AG04449 (cell line): ENCODE results near the gene CCSER2.

Source experiments
- CTCF ChIA-PET: fragments of 350-600 bp; formaldehyde crosslinking; extraction: SDS; loops from one replicate; lab custom pipeline; 2021; ENCODE audit warnings: antibody characterized with exemption; lab: Yijun Ruan, JAX
- POLR2A ChIA-PET: fragments of 400-600, 350-600 bp; formaldehyde crosslinking; extraction: SDS; loops from one replicate; lab custom pipeline; 2020; ENCODE audit warnings: antibody characterized with exemption, inconsistent platforms; lab: Yijun Ruan, JAX
- DNase-seq: peaks from one replicate; pipeline ENCODE4 v3.0.0-alpha.2; 2010; ENCODE audit warnings: low read depth, low spot score
- H3K4me3 ChIP-seq: 2 replicates; pipeline ENCODE4 v1.5.1; 2011; ENCODE audit warnings: low read depth, mild to moderate bottlenecking, control low read depth, low read length
- TF ChIP-seq, protein P1 (sequence below): IDR thresholded peaks from one replicate; pipeline ENCODE4 v1.5.1; 2011; ENCODE audit warnings: mild to moderate bottlenecking, moderate library complexity, low read length, control low read depth, inconsistent platforms; ENCODE audit not compliant: insufficient read depth; ENCODE audit errors: missing control alignments

Gene CCSER2

DNA sequence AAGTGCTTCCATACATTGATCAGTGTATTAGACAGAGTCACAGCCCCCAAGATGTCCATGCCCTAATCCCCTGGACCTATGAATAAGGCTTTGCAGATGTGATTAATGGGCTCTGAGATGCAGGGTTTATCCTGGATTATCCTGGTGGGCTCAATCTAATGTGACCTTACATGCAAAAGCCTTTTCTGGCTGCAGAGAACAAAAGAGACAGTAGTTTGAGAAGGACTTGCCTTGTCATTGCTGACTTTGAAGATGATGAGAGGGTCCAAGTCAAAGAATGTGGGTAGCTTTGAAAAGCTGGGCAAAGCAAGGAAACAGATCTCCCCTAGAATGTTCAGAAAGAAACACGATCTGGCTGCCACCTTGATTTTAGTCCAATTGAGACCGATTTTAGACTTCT, 238.7 kb downstream of the CCSER2 start:
- ChIA-PET CTCF (interaction anchor here (0.9 to 1.5 kb wide), 2 partner anchors 26 to 30 kb away, joined by 3 to 4 read pairs; no protein-coding TSS in a partner anchor), POLR2A (no interaction called here)
- TF ChIP-seq, protein P1, sequence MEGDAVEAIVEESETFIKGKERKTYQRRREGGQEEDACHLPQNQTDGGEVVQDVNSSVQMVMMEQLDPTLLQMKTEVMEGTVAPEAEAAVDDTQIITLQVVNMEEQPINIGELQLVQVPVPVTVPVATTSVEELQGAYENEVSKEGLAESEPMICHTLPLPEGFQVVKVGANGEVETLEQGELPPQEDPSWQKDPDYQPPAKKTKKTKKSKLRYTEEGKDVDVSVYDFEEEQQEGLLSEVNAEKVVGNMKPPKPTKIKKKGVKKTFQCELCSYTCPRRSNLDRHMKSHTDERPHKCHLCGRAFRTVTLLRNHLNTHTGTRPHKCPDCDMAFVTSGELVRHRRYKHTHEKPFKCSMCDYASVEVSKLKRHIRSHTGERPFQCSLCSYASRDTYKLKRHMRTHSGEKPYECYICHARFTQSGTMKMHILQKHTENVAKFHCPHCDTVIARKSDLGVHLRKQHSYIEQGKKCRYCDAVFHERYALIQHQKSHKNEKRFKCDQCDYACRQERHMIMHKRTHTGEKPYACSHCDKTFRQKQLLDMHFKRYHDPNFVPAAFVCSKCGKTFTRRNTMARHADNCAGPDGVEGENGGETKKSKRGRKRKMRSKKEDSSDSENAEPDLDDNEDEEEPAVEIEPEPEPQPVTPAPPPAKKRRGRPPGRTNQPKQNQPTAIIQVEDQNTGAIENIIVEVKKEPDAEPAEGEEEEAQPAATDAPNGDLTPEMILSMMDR = no peak
- no peak overlapping the region for H3K4me3 ChIP-seq
- no peak for DNase-seq
